Fibroblast of lung (primary cell): Measurements from ENCODE around the gene GRAMD4.

Experiments
- EZH2 ChIP-seq: IDR thresholded peaks from 2 replicates; pipeline ENCODE4 v1.5.1; 2012; ENCODE audit warnings: low read length, control low read depth, mild to moderate bottlenecking; ENCODE audit errors: missing control alignments
- TF ChIP-seq, protein P1 (sequence below), 2 donors: IDR thresholded peaks in 1 of 2; conservative IDR thresholded peaks in 1 of 2; 1 replicate in 1 of 2; 2 replicates in 1 of 2; pipeline ENCODE4 v1.5.1; 2011 to 2012; ENCODE audit warnings: low read length in 2 of 2, control low read depth in 1 of 2, inconsistent platforms in 1 of 2, low read depth in 1 of 2, mild to moderate bottlenecking in 1 of 2

DNA sequence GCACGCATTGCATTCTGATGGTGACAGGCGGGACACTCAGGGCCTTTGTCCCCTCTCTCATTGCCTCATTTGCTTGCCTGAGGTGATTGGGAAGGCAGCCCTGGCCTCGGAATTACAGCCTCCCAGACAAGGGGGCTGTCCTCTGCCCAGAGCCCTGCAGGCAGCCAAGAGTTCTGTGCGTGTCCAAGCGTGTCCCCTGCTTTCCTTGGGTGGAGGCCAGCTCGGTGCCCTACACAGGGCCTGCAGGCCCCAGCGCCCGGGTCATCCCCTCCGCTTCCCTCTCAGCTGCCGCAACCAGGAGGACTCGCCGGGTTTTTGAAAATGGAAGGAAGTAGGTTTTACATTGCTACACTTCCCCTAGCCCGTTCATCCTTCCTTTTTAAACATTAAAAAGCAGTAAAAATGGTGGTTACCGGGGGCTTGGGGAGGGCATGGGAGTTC is 1.9 kb downstream of the GRAMD4 start:
- TF ChIP-seq, protein P1, sequence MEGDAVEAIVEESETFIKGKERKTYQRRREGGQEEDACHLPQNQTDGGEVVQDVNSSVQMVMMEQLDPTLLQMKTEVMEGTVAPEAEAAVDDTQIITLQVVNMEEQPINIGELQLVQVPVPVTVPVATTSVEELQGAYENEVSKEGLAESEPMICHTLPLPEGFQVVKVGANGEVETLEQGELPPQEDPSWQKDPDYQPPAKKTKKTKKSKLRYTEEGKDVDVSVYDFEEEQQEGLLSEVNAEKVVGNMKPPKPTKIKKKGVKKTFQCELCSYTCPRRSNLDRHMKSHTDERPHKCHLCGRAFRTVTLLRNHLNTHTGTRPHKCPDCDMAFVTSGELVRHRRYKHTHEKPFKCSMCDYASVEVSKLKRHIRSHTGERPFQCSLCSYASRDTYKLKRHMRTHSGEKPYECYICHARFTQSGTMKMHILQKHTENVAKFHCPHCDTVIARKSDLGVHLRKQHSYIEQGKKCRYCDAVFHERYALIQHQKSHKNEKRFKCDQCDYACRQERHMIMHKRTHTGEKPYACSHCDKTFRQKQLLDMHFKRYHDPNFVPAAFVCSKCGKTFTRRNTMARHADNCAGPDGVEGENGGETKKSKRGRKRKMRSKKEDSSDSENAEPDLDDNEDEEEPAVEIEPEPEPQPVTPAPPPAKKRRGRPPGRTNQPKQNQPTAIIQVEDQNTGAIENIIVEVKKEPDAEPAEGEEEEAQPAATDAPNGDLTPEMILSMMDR (conservative IDR thresholded peaks at IDR 0.05 in 1 of 2, IDR thresholded peaks at IDR 0.05 in 1 of 2; ENCODE audit: low read depth in 1 of 2, low read length in 2 of 2): no peak
- TF ChIP-seq EZH2: no peak
